ENCODE measurements around the gene MCC. TPM values are rescaled to one million over a fixed set of nuclear protein-coding genes. Genes with fewer than 3 reads are reported as not detected.

The MCC gene
- total and polyA plus RNA-seq, 4 donors = 1.6 to 38.6 (median 11.2) TPM

DNA sequence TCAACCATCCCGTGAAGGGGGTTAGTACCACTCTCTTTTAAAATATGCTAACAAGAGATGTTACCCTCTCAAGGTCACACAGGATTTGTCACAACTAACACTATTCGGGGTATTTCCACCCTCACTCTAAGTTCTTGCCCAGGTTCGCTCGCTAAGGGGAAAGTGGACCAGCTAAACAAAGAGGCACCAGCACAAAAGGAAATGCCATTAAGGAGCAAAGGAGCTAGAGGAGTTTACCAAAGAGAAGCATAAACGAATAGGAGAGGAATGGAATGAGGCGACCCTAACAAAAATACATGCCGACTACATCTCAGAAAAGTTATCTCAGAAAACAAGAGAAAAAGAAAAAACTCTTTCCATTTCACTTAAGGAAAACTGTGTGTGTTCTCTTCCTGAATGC lies 340.7 kb downstream of the MCC start:
- Histone ChIP-seq H3K36me3 (ENCODE audit: control insufficient read depth in 4 of 4, insufficient read depth in 4 of 4, low read length in 4 of 4) (peaks cover 0 to 3% (median 0%) of the 10 kb centered on the region in 4 donors), H3K27ac (ENCODE audit: low read depth in 1 of 2, low read length in 1 of 2) (no peak overlapping the region), H3K27me3 (ENCODE audit: control insufficient read depth in 3 of 3, insufficient read depth in 3 of 3, low read length in 2 of 3) (no peaks in the 10 kb centered on the region), H3K4me1 (ENCODE audit: control insufficient read depth in 5 of 5, insufficient read depth in 5 of 5, low read length in 5 of 5) (peaks cover 0 to 15% (median 0%) of the 10 kb centered on the region in 5 donors), H3K9ac (ENCODE audit: insufficient read depth in 1 of 2, low read length in 2 of 2) (no peak overlapping the region), H3K9me3 (ENCODE audit: control insufficient read depth in 4 of 4, insufficient read depth in 3 of 4, low read length in 3 of 4) (no peaks in the 10 kb centered on the region), H3K4me3 (no peak overlapping the region)
- DNase-seq (no peak), ATAC-seq (ENCODE audit: insufficient read depth, low FRiP score) (no peak)
- no peak for TF ChIP-seq CTCF (IDR thresholded peaks at IDR 0.05; ENCODE audit: control extremely low read depth, extremely low read depth)
- 85 to 90% methylated on average over 7 of the region's 7 CpGs for WGBS, 2 donors

DNA sequence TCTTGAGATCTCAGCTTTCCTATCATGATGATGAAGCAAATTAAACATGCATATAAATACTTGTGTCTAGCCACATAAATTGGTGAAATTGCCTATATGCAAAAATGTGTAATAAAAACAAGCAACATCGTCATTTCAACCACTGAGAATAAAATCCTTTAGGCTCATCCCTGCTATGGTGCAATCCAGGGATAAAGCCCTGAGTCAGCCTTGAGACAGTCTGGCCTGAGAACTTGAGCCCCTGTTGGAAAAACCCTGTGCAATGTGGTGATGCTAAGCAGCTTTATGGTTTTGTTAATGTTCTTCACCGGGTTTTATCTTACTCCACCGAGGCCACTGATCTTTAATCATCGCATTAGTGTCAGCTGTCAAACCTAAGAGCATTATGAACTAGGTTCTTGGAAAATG lies 341.1 kb downstream of the MCC start:
- no peak for ATAC-seq (ENCODE audit: insufficient read depth, low FRiP score)
- WGBS, 2 donors = 68 to 75% methylated on average over 4 of the region's 4 CpGs
- H3K9ac ChIP-seq (ENCODE audit: insufficient read depth in 1 of 2, low read length in 2 of 2) = no peak overlapping the region
- no peaks in the 10 kb centered on the region for H3K9me3 ChIP-seq (ENCODE audit: control insufficient read depth in 4 of 4, insufficient read depth in 3 of 4, low read length in 3 of 4)
- no peaks in the 10 kb centered on the region for H3K27me3 ChIP-seq (ENCODE audit: control insufficient read depth in 3 of 3, insufficient read depth in 3 of 3, low read length in 2 of 3)
- TF ChIP-seq CTCF (IDR thresholded peaks at IDR 0.05; ENCODE audit: control extremely low read depth, extremely low read depth) = no peak
- H3K36me3 ChIP-seq (ENCODE audit: control insufficient read depth in 4 of 4, insufficient read depth in 4 of 4, low read length in 4 of 4) = peaks cover 0 to 3% (median 0%) of the 10 kb centered on the region in 4 donors
- H3K27ac ChIP-seq (ENCODE audit: low read depth in 1 of 2, low read length in 1 of 2) = no peak overlapping the region
- no peak overlapping the region for H3K4me3 ChIP-seq
- DNase-seq = peak in 1 of 3 donors; percentile 24
- peaks cover 0 to 15% (median 0%) of the 10 kb centered on the region in 5 donors for H3K4me1 ChIP-seq (ENCODE audit: control insufficient read depth in 5 of 5, insufficient read depth in 5 of 5, low read length in 5 of 5)

- ATAC-seq (ENCODE audit: insufficient read depth, low FRiP score) = no peak
- H3K9me3 ChIP-seq (ENCODE audit: control insufficient read depth in 4 of 4, insufficient read depth in 3 of 4, low read length in 3 of 4) = no peaks in the 10 kb centered on the region
- WGBS, 2 donors = 43 to 45% methylated on average over 1 of the region's 1 CpG
These were observed 342.4 kb downstream of the MCC start for GRCh38 chr5:113145757-113146387.

More at GRCh38 chr5:113145757-113146387, 342.4 kb downstream of the MCC start:
- TF ChIP-seq CTCF (IDR thresholded peaks at IDR 0.05; ENCODE audit: control extremely low read depth, extremely low read depth) = no peak
- no peak overlapping the region for H3K9ac ChIP-seq (ENCODE audit: insufficient read depth in 1 of 2, low read length in 2 of 2)
- H3K27ac ChIP-seq (ENCODE audit: low read depth in 1 of 2, low read length in 1 of 2) = no peak overlapping the region
- no peak overlapping the region for H3K4me3 ChIP-seq
- DNase-seq = no peak
- H3K27me3 ChIP-seq (ENCODE audit: control insufficient read depth in 3 of 3, insufficient read depth in 3 of 3, low read length in 2 of 3) = no peaks in the 10 kb centered on the region
- peaks cover 0 to 15% (median 0%) of the 10 kb centered on the region in 5 donors for H3K4me1 ChIP-seq (ENCODE audit: control insufficient read depth in 5 of 5, insufficient read depth in 5 of 5, low read length in 5 of 5)
- peaks cover 0 to 3% (median under 1%) of the 10 kb centered on the region in 4 donors for H3K36me3 ChIP-seq (ENCODE audit: control insufficient read depth in 4 of 4, insufficient read depth in 4 of 4, low read length in 4 of 4)
